K562 (cell line): Measurements from ENCODE around the gene ZNRD2. TPM values are rescaled to one million over a fixed set of nuclear protein-coding genes. Genes with fewer than 3 reads are reported as not detected.

Experiments used
- BDP1 ChIP-seq: IDR thresholded peaks from 3 replicates; pipeline ENCODE4 v1.6.1; 2011; ENCODE audit not compliant: insufficient read length, insufficient read depth
- BHLHE40 ChIP-seq: IDR thresholded peaks from 2 replicates; pipeline ENCODE4 v1.6.1; 2011; ENCODE audit warnings: low read length, improper control_type of control experiment
- CBFB ChIP-seq: sonication (generic); formaldehyde crosslinking; IDR thresholded peaks from 2 replicates; pipeline ENCODE4 v1.4.0; 2020; ENCODE audit warnings: mild to moderate bottlenecking, missing genetic modification reagents
- CBX3 ChIP-seq, 2 experiments: IDR thresholded peaks; 1 replicate in 1 of 2; 2 replicates in 1 of 2; pipeline ENCODE4 v1.6.1; 2012; ENCODE audit warnings: inconsistent platforms in 2 of 2, low read length in 2 of 2, borderline replicate concordance in 1 of 2, control low read depth in 1 of 2
- E2F4 ChIP-seq: sonication (generic); formaldehyde crosslinking; IDR thresholded peaks from 2 replicates; pipeline ENCODE4 v1.8.0; 2022; ENCODE audit warnings: mild to moderate bottlenecking, low read depth, missing genetic modification reagents
- HDAC3 ChIP-seq: fragments of 450-650 bp; IDR thresholded peaks from 2 replicates; pipeline ENCODE4 v1.6.1; 2018; ENCODE audit warnings: borderline replicate concordance, mild to moderate bottlenecking, moderate library complexity; ENCODE audit not compliant: partially characterized antibody
- KAT2B ChIP-seq: IDR thresholded peaks from one replicate; pipeline ENCODE4 v1.6.1; 2012; ENCODE audit warnings: low read depth, mild to moderate bottlenecking, control low read depth, inconsistent platforms, low read length, moderate library complexity
- MITF ChIP-seq: IDR thresholded peaks from 2 replicates; pipeline ENCODE4 v1.6.1; 2014; ENCODE audit warnings: antibody characterized with exemption
- NEUROD1 ChIP-seq: fragments of 150-350 bp; IDR thresholded peaks from 2 replicates; pipeline ENCODE4 v1.6.1; 2014; ENCODE audit warnings: borderline replicate concordance, low read length, low read depth; ENCODE audit not compliant: partially characterized antibody
- PTRF ChIP-seq: fragments of 450-650 bp; IDR thresholded peaks from 2 replicates; pipeline ENCODE4 v1.6.1; 2016; ENCODE audit warnings: mild to moderate bottlenecking, missing genetic modification characterization, missing compliant biosample characterization
- RBM15 ChIP-seq: fragments of 200-400 bp; formaldehyde crosslinking; IDR thresholded peaks from 2 replicates; pipeline ENCODE4 v1.6.1; 2018; ENCODE audit warnings: mild to moderate bottlenecking, low read length, moderate library complexity; ENCODE audit not compliant: insufficient read depth
- SAP30 ChIP-seq: fragments of 200-600 bp; sonication (generic); IDR thresholded peaks from 2 replicates; pipeline ENCODE4 v1.6.1; 2012; ENCODE audit warnings: borderline replicate concordance, low read depth, mild to moderate bottlenecking, moderate library complexity, low read length, control low read depth, inconsistent platforms; ENCODE audit not compliant: insufficient read depth, poor library complexity, severe bottlenecking
- SMAD4 ChIP-seq: fragments of 250-450 bp; sonication (Bioruptor Pico); conservative IDR thresholded peaks from 2 replicates; pipeline ENCODE4 v1.8.0; 2021; ENCODE audit warnings: inconsistent platforms, mild to moderate bottlenecking, moderate library complexity
- SRSF1 ChIP-seq: fragments of 200-400 bp; formaldehyde crosslinking; IDR thresholded peaks from 2 replicates; pipeline ENCODE4 v1.6.1; 2017; ENCODE audit warnings: mild to moderate bottlenecking, low read depth, low read length, moderate library complexity
- ZNF407 ChIP-seq: fragments of 450-650 bp; IDR thresholded peaks from 2 replicates; pipeline ENCODE4 v1.6.1; 2016; ENCODE audit warnings: low read depth
- polyA plus RNA-seq, 8 experiments: library from polyadenylated mRNA; depleted of rRNA in 4 of 8; stranded (reverse) in 5 of 8; unstranded in 3 of 8; fragments of >200 nt; fragmentation: Nextera tagmentation in 2 of 8; fragmentation: Illumina TruSeq in 1 of 8; extraction: Ambion mirVana in 2 of 8; extraction: Trizol in 1 of 8; gene quantifications; 2 replicates each; pipeline versions ENCODE4 v1.2.1 to v1.2.3, GENCODE V29; 2011 to 2014; ENCODE audit warnings: inconsistent platforms in 1 of 8, missing spikeins in 1 of 8
- total RNA-seq, 7 experiments: library from RNA; depleted of rRNA in 6 of 7; stranded (reverse); fragments of >200 nt in 6 of 7; fragmentation: Illumina TruSeq in 2 of 7; extraction: Trizol in 2 of 7; gene quantifications; 2 replicates each; pipeline versions ENCODE4 v1.2.1 to v1.2.3, GENCODE V29; 2011 to 2021; ENCODE audit warnings: low replicate concordance in 1 of 7

ZNRD2 gene
- total and polyA plus RNA-seq, 9 of the 15 experiments (the other 6 are each of a cell fraction or from before 2014, with no cell fraction given): 13.4 to 129 (median 60.4) TPM

GRCh38 chr11:65569973-65570918 is at the start of gene ZNRD2 (continued):
- TF ChIP-seq ZNF407: no peak
- no peak for TF ChIP-seq HDAC3
- TF ChIP-seq BHLHE40: peak; percentile 34; the same call in 1 of the 2 replicates
- TF ChIP-seq KAT2B: no peak
- peak in 1 of 2 experiments; percentile 33; a peak in 1 of 3 replicates for TF ChIP-seq CBX3 (IDR thresholded peaks at IDR 0.05; ENCODE audit: borderline replicate concordance in 1 of 2, low read length in 2 of 2)
- TF ChIP-seq RBM15: no peak
- TF ChIP-seq NEUROD1: peak; percentile 55
- no peak for TF ChIP-seq E2F4 (CRISPR knock-in tag)
- no peak for TF ChIP-seq BDP1
- TF ChIP-seq SRSF1: no peak
- peak; percentile 81; the same call in 1 of the 2 replicates for TF ChIP-seq CBFB (CRISPR knock-in tag)
- no peak for TF ChIP-seq MITF
- peak; percentile 79 for TF ChIP-seq SAP30
- no peak for TF ChIP-seq PTRF (tag)
- TF ChIP-seq SMAD4 (CRISPR knock-in tag): 0 out of 2 replicates have a peak, but pooled peaks have one; percentile 62
